A549 (cell line): ENCODE data around the gene TAF8. TPM values are rescaled to one million over a fixed set of nuclear protein-coding genes. Genes with fewer than 3 reads are reported as not detected.

Source experiments
- ATAC-seq, 2 experiments: fragments of 200-7000 bp in 1 of 2; fragments of >200 bp in 1 of 2; cut with Nextera tagmentation in 1 of 2; cut with Tn5 transposase in 1 of 2; 3 replicates each; pipeline versions ENCODE4 v1.8.0 to v1.9.1; 2018 to 2020; ENCODE audit warnings: mild to moderate bottlenecking in 1 of 2, moderate library complexity in 1 of 2
- CTCF ChIA-PET: fragments of 300-600 bp; sonication (Branson Sonifier 250); formaldehyde crosslinking; extraction: SDS; loops from one replicate; lab custom pipeline; 2021; ENCODE audit warnings: antibody characterized with exemption, inconsistent platforms; lab: Yijun Ruan, JAX
- POLR2A ChIA-PET: fragments of 350-600 bp; formaldehyde crosslinking; extraction: SDS; loops from one replicate; lab custom pipeline; 2021; ENCODE audit warnings: antibody characterized with exemption, inconsistent platforms; lab: Yijun Ruan, JAX
- DNase-seq, 2 experiments: peaks; one replicate each; pipeline versions ENCODE4 v3.0.0 to v3.0.0-alpha.2; 2011 to 2016; ENCODE audit warnings: low read depth in 1 of 2, low spot score in 1 of 2
- FAIRE-seq: peaks from 2 replicates; lab custom pipeline; 2011; peaks lifted over from hg19 to GRCh38; lab: Jason Lieb, UNC
- H3K27ac ChIP-seq, 2 experiments: fragments of >200 bp; sonication (Bioruptor Twin); formaldehyde crosslinking; 3 replicates each; pipeline ENCODE4 v1.5.1; 2016 to 2017
- H3K4me1 ChIP-seq: fragments of >200 bp; sonication (Bioruptor Twin); formaldehyde crosslinking; 3 replicates; pipeline ENCODE4 v1.6.1; 2016
- H3K4me2 ChIP-seq: fragments of >200 bp; sonication (Bioruptor Twin); formaldehyde crosslinking; 3 replicates; pipeline ENCODE4 v1.6.1; 2016
- H3K4me3 ChIP-seq: fragments of >200 bp; sonication (Bioruptor Twin); formaldehyde crosslinking; 3 replicates; pipeline ENCODE4 v1.5.1; 2016
- H3K9me3 ChIP-seq: fragments of >200 bp; sonication (Bioruptor Twin); formaldehyde crosslinking; 3 replicates; pipeline ENCODE4 v1.6.1; 2016
- CBX8 ChIP-seq: fragments of 200-600 bp; sonication (generic); IDR thresholded peaks from 2 replicates; pipeline ENCODE4 v1.6.1; 2016
- CEBPB ChIP-seq, 2 experiments: fragments of >200 bp in 1 of 2; sonication (Bioruptor Twin) in 1 of 2; formaldehyde crosslinking in 1 of 2; IDR thresholded peaks; 2 replicates each; pipeline ENCODE4 v1.6.1; 2012 to 2016
- CHD2 ChIP-seq: fragments of 150-350 bp; IDR thresholded peaks from 2 replicates; pipeline ENCODE4 v1.6.1; 2014; ENCODE audit warnings: low read length; ENCODE audit not compliant: partially characterized antibody
- CHD4 ChIP-seq: fragments of 200-600 bp; sonication (generic); IDR thresholded peaks from 2 replicates; pipeline ENCODE4 v1.6.1; 2016; ENCODE audit warnings: antibody characterized with exemption, mild to moderate bottlenecking, borderline replicate concordance
- EHF ChIP-seq: fragments of 250-450 bp; sonication (Bioruptor Pico); IDR thresholded peaks from 2 replicates; pipeline ENCODE4 v1.5.0; 2020; ENCODE audit warnings: mild to moderate bottlenecking
- EHMT2 ChIP-seq: fragments of 200-600 bp; sonication (generic); IDR thresholded peaks from 2 replicates; pipeline ENCODE4 v1.6.1; 2016; ENCODE audit warnings: antibody characterized with exemption, low read depth, mild to moderate bottlenecking, moderate library complexity
- ESRRA ChIP-seq: fragments of 150-350 bp; IDR thresholded peaks from 2 replicates; pipeline ENCODE4 v1.6.1; 2014; ENCODE audit warnings: mild to moderate bottlenecking, low read length, borderline replicate concordance
- FOSB ChIP-seq: fragments of 250-450 bp; sonication (Bioruptor Pico); IDR thresholded peaks from 2 replicates; pipeline ENCODE4 v1.5.0; 2020; ENCODE audit warnings: mild to moderate bottlenecking, moderate library complexity
- FOSL2 ChIP-seq, 2 experiments: fragments of 450-650 bp in 1 of 2; fragments of >200 bp in 1 of 2; sonication (Bioruptor Twin) in 1 of 2; formaldehyde crosslinking; IDR thresholded peaks; 2 replicates each; pipeline versions ENCODE4 v1.5.0 to v1.6.1; 2016 to 2020; ENCODE audit warnings: mild to moderate bottlenecking in 1 of 2, moderate library complexity in 1 of 2
- FOXS1 ChIP-seq: fragments of 250-450 bp; sonication (Bioruptor Pico); IDR thresholded peaks from 2 replicates; pipeline ENCODE4 v1.5.0; 2020; ENCODE audit warnings: mild to moderate bottlenecking, moderate library complexity
- HDAC2 ChIP-seq: fragments of 200-600 bp; sonication (generic); IDR thresholded peaks from 2 replicates; pipeline ENCODE4 v1.6.1; 2016
- HEYL ChIP-seq: fragments of 250-450 bp; sonication (Bioruptor Pico); IDR thresholded peaks from 2 replicates; pipeline ENCODE4 v1.8.0; 2021; ENCODE audit warnings: mild to moderate bottlenecking, moderate library complexity
- HOXB5 ChIP-seq: fragments of 250-450 bp; sonication (Bioruptor Pico); IDR thresholded peaks from 2 replicates; pipeline ENCODE4 v1.5.0; 2020; ENCODE audit warnings: mild to moderate bottlenecking, moderate library complexity
- MAFK ChIP-seq: fragments of 450-650 bp; IDR thresholded peaks from 2 replicates; pipeline ENCODE4 v1.6.1; 2014; ENCODE audit not compliant: partially characterized antibody
- MYC ChIP-seq: IDR thresholded peaks from 2 replicates; pipeline ENCODE4 v1.6.1; 2012; ENCODE audit warnings: mild to moderate bottlenecking, inconsistent platforms, low read length, improper control_type of control experiment, borderline replicate concordance
- NFE2L2 ChIP-seq: fragments of 150-350 bp; conservative IDR thresholded peaks from 2 replicates; pipeline ENCODE4 v1.6.1; 2014; ENCODE audit warnings: low read length
- NR3C1 ChIP-seq: fragments of >200 bp; sonication (Bioruptor Twin); formaldehyde crosslinking; IDR thresholded peaks from 3 replicates; pipeline ENCODE4 v1.6.1; 2017
- RAD21 ChIP-seq, 2 experiments: fragments of >200 bp in 1 of 2; sonication (Bioruptor Twin) in 1 of 2; formaldehyde crosslinking in 1 of 2; IDR thresholded peaks in 1 of 2; conservative IDR thresholded peaks in 1 of 2; 2 replicates in 1 of 2; 3 replicates in 1 of 2; pipeline ENCODE4 v1.6.1; 2012 to 2018; ENCODE audit warnings: inconsistent platforms in 1 of 2
- SREBF2 ChIP-seq: fragments of 450-650 bp; IDR thresholded peaks from 2 replicates; pipeline ENCODE4 v1.6.1; 2014; ENCODE audit warnings: mild to moderate bottlenecking, moderate library complexity
- TP53 ChIP-seq: fragments of 250-450 bp; sonication (Bioruptor Pico); IDR thresholded peaks from 2 replicates; pipeline ENCODE4 v1.5.0; 2021; ENCODE audit warnings: mild to moderate bottlenecking, moderate library complexity
- ZC3H11A ChIP-seq: fragments of 450-650 bp; IDR thresholded peaks from 2 replicates; pipeline ENCODE4 v1.6.1; 2014; ENCODE audit warnings: antibody characterized with exemption, mild to moderate bottlenecking
- WGBS: methylation state at CpG from one replicate; pipeline ENCODE4 v1.1.6; 2017; ENCODE audit errors: missing lambda C conversion rate; 5-methylcytosine and 5-hydroxymethylcytosine counted together
- polyA plus RNA-seq, 4 experiments: library from polyadenylated mRNA; depleted of rRNA in 3 of 4; stranded (reverse); fragments of >200 nt; fragmentation: RNase III in 1 of 4; extraction: RNeasy Plus Mini Kit Qiagen cat#74134 plus additional on column Dnase treatment in 1 of 4; gene quantifications; 2 replicates in 3 of 4; 3 replicates in 1 of 4; pipeline ENCODE4 v1.2.3, GENCODE V29; 2011 to 2017
- TF ChIP-seq, protein P1 (sequence below): fragments of 200-600 bp; sonication (generic); IDR thresholded peaks from 2 replicates; pipeline ENCODE4 v1.6.1; 2016; ENCODE audit warnings: antibody characterized with exemption, mild to moderate bottlenecking, moderate library complexity
- TF ChIP-seq, protein P2 (sequence below): IDR thresholded peaks from 2 replicates; pipeline ENCODE4 v1.6.1; 2012
- TF ChIP-seq, protein P3 (sequence below): fragments of 150-350 bp; IDR thresholded peaks from 2 replicates; pipeline ENCODE4 v1.6.1; 2014; ENCODE audit warnings: low read depth, mild to moderate bottlenecking, low read length
- TF ChIP-seq, protein P4 (sequence below): IDR thresholded peaks from 2 replicates; pipeline ENCODE4 v1.6.1; 2012; ENCODE audit warnings: low read depth, borderline replicate concordance
- TF ChIP-seq, protein P5 (sequence below): fragments of 250-450 bp; sonication (Bioruptor Pico); IDR thresholded peaks from 2 replicates; pipeline ENCODE4 v1.5.0; 2020; ENCODE audit warnings: low read depth, mild to moderate bottlenecking, moderate library complexity
- TF ChIP-seq, protein P6 (sequence below): fragments of 450-650 bp; IDR thresholded peaks from 2 replicates; pipeline ENCODE4 v1.6.1; 2014; ENCODE audit warnings: antibody characterized with exemption

The TAF8 gene
- polyA plus RNA-seq, 2 of the 4 experiments (the other 2 are of a cell fraction) = 14.0 to 18.7 TPM

DNA sequence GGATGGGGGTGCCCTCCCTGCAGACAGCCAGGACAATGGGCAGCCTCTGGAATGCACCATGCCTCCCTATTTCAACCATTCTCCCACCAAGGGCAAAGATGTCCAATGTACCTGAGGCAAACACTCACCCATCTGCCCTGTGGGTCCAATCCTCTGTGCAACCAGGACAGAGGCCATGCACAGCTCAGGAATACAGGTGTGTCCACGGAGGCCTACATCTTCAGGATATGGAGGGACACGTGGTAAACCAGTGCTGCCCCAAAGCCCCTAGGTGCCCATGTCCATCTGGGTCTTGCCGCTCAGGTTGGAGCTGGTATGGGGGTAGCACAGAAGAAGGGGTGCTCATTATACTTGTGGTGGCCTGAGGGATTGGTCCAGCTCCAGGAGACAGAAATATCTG, 20.4 kb upstream of the TAF8 start:
- no peak overlapping the region for H3K4me3 ChIP-seq
- no peaks in the 10 kb centered on the region for H3K9me3 ChIP-seq
- no peak for DNase-seq
- no peak for ATAC-seq
- ChIA-PET POLR2A (no interaction called here), CTCF (interaction anchor here (3.8 to 3.9 kb wide), 2 partner anchors 14 to 243 kb away, joined by 11 to 25 read pairs; partner anchors contain the start of gene TOMM6)
- no peak overlapping the region for H3K4me2 ChIP-seq
- 80% methylated on average over 1 of the region's 3 CpGs for WGBS
- TF ChIP-seq TP53 (CRISPR knock-in tag) (no peak), CEBPB (IDR thresholded peaks at IDR 0.05) (no peak), HDAC2 (no peak)
- TF ChIP-seq, all 56 proteins: peak for 0
- FAIRE-seq = no peak
- H3K27ac ChIP-seq = peak overlapping the region; percentile 89 to 90; a peak in 5 of 6 replicates
- H3K4me1 ChIP-seq = peaks cover 31% of the 10 kb centered on the region

DNA sequence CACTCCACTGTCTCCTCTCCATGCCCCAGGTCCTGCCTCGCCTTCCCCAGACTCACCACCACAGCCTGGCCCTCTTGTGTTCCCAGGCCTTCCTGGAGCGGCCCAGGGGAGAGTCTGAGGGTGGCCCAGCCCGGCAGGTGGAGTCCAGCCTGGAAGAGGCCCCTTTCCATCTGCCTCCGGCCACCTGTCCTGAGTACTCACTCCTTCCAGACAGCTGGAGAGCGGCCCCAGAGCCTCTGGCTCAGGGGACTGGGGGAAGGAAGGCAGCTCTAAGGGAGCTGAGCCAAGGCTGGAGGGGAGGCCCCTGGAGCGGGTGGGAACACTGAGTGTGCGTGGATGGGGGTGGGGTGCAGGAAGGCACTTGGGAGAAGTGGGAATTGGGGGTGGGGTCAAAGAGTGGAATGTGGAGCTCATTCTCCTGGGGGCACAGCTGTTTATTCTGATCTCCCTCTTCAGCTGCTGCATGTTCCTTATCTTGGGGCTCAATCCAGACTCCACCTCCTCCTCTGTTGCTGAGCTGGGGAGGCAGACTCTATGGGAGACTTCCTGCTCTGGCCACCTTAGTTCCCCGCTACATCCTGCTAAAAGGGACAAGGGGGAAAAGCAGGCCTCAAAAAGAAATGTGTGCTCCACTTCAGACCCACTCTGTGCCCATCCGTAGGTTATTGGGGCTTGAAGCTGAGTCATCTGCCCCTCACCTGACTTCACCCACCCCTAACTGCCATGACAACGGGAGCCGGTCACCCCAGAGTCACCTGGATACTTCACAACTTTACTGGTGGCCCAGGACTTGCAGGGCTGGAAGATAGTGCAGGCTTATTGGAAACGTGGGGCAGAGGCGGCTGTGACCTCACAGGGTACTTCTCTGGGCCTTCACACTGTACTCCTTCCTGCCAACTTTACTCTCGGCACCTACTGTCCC, 19.5 kb upstream of the TAF8 start:
- ATAC-seq = peak; percentile 39 to 53; a peak in 5 of 6 replicates
- CTCF ChIA-PET = interaction anchor here (0.6 to 3.9 kb wide), 3 partner anchors 13 to 244 kb away, joined by 3 to 25 read pairs (median 11); partner anchors contain the start of gene TOMM6

DNA sequence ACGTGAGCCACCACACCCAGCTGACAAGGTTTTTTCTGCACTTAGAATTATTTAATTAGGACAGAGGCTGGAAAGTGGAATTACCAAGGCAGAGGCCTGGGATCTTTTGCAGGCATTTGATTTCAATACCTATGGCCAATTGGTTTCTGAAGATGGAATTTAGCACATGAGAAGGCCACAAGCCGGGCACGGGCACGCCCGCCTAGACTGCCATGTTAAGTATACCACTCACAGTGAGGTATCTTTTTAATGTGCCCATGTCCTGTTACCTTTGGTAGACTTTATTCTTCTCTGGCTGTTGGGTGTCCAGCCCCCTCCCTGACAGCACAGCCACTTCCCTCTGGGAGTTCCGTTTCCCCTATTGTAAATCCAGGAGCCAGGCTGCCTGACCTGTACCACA, 18.0 kb upstream of the TAF8 start:
- ATAC-seq (no peak), FAIRE-seq (no peak), DNase-seq (no peak)
- ChIA-PET POLR2A (no interaction called here), CTCF (interaction anchor here (1.2 kb wide), 1 partner anchor 11 kb away, joined by 5 read pairs; no protein-coding TSS in a partner anchor)
- no peaks in the 10 kb centered on the region for H3K9me3 ChIP-seq
- WGBS = 92% methylated on average over 6 of the region's 6 CpGs
- H3K4me1 ChIP-seq = peaks cover 31% of the 10 kb centered on the region
- no peak overlapping the region for H3K4me2 ChIP-seq
- no peak overlapping the region for H3K4me3 ChIP-seq
- H3K27ac ChIP-seq = peak overlapping the region in 1 of 2 experiments; percentile 63; a peak in 3 of 6 replicates
- TF ChIP-seq NR3C1 (no peak), MAFK (no peak), EHF (CRISPR knock-in tag) (no peak), FOSB (CRISPR knock-in tag) (no peak), HEYL (CRISPR knock-in tag) (no peak), CHD2 (no peak), SREBF2 (no peak), FOSL2 (IDR thresholded peaks at IDR 0.05) (no peak), FOSL2 (CRISPR knock-in tag; IDR thresholded peaks at IDR 0.05) (no peak), NFE2L2 (no peak), ZC3H11A (no peak), HOXB5 (CRISPR knock-in tag) (no peak), HDAC2 (no peak)
- TF ChIP-seq, protein P1, sequence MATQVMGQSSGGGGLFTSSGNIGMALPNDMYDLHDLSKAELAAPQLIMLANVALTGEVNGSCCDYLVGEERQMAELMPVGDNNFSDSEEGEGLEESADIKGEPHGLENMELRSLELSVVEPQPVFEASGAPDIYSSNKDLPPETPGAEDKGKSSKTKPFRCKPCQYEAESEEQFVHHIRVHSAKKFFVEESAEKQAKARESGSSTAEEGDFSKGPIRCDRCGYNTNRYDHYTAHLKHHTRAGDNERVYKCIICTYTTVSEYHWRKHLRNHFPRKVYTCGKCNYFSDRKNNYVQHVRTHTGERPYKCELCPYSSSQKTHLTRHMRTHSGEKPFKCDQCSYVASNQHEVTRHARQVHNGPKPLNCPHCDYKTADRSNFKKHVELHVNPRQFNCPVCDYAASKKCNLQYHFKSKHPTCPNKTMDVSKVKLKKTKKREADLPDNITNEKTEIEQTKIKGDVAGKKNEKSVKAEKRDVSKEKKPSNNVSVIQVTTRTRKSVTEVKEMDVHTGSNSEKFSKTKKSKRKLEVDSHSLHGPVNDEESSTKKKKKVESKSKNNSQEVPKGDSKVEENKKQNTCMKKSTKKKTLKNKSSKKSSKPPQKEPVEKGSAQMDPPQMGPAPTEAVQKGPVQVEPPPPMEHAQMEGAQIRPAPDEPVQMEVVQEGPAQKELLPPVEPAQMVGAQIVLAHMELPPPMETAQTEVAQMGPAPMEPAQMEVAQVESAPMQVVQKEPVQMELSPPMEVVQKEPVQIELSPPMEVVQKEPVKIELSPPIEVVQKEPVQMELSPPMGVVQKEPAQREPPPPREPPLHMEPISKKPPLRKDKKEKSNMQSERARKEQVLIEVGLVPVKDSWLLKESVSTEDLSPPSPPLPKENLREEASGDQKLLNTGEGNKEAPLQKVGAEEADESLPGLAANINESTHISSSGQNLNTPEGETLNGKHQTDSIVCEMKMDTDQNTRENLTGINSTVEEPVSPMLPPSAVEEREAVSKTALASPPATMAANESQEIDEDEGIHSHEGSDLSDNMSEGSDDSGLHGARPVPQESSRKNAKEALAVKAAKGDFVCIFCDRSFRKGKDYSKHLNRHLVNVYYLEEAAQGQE = no peak
- TF ChIP-seq, protein P2, sequence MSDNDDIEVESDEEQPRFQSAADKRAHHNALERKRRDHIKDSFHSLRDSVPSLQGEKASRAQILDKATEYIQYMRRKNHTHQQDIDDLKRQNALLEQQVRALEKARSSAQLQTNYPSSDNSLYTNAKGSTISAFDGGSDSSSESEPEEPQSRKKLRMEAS = no peak
- TF ChIP-seq, protein P3, sequence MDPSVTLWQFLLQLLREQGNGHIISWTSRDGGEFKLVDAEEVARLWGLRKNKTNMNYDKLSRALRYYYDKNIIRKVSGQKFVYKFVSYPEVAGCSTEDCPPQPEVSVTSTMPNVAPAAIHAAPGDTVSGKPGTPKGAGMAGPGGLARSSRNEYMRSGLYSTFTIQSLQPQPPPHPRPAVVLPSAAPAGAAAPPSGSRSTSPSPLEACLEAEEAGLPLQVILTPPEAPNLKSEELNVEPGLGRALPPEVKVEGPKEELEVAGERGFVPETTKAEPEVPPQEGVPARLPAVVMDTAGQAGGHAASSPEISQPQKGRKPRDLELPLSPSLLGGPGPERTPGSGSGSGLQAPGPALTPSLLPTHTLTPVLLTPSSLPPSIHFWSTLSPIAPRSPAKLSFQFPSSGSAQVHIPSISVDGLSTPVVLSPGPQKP = no peak

More for the DNA sequence above, 19.5 kb upstream of the TAF8 start:
- no peaks in the 10 kb centered on the region for H3K9me3 ChIP-seq
- H3K4me2 ChIP-seq = peak overlapping the region; percentile 35
- peaks cover 31% of the 10 kb centered on the region for H3K4me1 ChIP-seq
- H3K4me3 ChIP-seq = no peak overlapping the region
- 90% methylated on average over 7 of the region's 14 CpGs for WGBS
- TF ChIP-seq FOXS1 (CRISPR knock-in tag) = no peak
- TF ChIP-seq EHMT2 = no peak
- TF ChIP-seq RAD21 (conservative IDR thresholded peaks at IDR 0.05 in 1 of 2, IDR thresholded peaks at IDR 0.05 in 1 of 2) = no peak
- TF ChIP-seq CHD4 = no peak
- TF ChIP-seq, protein P4, sequence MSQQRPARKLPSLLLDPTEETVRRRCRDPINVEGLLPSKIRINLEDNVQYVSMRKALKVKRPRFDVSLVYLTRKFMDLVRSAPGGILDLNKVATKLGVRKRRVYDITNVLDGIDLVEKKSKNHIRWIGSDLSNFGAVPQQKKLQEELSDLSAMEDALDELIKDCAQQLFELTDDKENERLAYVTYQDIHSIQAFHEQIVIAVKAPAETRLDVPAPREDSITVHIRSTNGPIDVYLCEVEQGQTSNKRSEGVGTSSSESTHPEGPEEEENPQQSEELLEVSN = no peak
- TF ChIP-seq, protein P5, sequence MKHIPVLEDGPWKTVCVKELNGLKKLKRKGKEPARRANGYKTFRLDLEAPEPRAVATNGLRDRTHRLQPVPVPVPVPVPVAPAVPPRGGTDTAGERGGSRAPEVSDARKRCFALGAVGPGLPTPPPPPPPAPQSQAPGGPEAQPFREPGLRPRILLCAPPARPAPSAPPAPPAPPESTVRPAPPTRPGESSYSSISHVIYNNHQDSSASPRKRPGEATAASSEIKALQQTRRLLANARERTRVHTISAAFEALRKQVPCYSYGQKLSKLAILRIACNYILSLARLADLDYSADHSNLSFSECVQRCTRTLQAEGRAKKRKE (CRISPR knock-in tag) = no peak
- TF ChIP-seq MYC = no peak
- TF ChIP-seq ESRRA = no peak
- TF ChIP-seq EHF (CRISPR knock-in tag) = no peak
- TF ChIP-seq CHD2 = no peak
- TF ChIP-seq CBX8 = no peak
- TF ChIP-seq, protein P6, sequence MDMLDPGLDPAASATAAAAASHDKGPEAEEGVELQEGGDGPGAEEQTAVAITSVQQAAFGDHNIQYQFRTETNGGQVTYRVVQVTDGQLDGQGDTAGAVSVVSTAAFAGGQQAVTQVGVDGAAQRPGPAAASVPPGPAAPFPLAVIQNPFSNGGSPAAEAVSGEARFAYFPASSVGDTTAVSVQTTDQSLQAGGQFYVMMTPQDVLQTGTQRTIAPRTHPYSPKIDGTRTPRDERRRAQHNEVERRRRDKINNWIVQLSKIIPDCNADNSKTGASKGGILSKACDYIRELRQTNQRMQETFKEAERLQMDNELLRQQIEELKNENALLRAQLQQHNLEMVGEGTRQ = no peak
- no peak for TF ChIP-seq HDAC2
- TF ChIP-seq FOSL2 (IDR thresholded peaks at IDR 0.05) = no peak
- no peak for TF ChIP-seq FOSL2 (CRISPR knock-in tag; IDR thresholded peaks at IDR 0.05)
- POLR2A ChIA-PET = no interaction called here
- DNase-seq (no peak), FAIRE-seq (no peak)
- peak overlapping the region; percentile 63 to 90 for H3K27ac ChIP-seq
